A549 (cell line): ENCODE measurements around the gene NCOA7.

Source experiments
- CBX8 ChIP-seq: fragments of 200-600 bp; sonication (generic); IDR thresholded peaks from 2 replicates; pipeline ENCODE4 v1.6.1; 2016
- GATA3 ChIP-seq: IDR thresholded peaks from 2 replicates; pipeline ENCODE4 v1.6.1; 2012; ENCODE audit warnings: borderline replicate concordance
- MAFK ChIP-seq: fragments of 450-650 bp; IDR thresholded peaks from 2 replicates; pipeline ENCODE4 v1.6.1; 2014; ENCODE audit not compliant: partially characterized antibody
- POLR2A ChIP-seq: IDR thresholded peaks from 2 replicates; pipeline ENCODE4 v1.6.1; 2012; ENCODE audit warnings: mild to moderate bottlenecking, low read length
- TF ChIP-seq, protein P1 (sequence below): fragments of >200 bp; sonication (Bioruptor Twin); formaldehyde crosslinking; IDR thresholded peaks from 3 replicates; pipeline ENCODE4 v1.5.1; 2016
- TF ChIP-seq, protein P2 (sequence below): IDR thresholded peaks from 2 replicates; pipeline ENCODE4 v1.6.1; 2012
- TF ChIP-seq, protein P3 (sequence below): IDR thresholded peaks from 2 replicates; pipeline ENCODE4 v1.6.1; 2012
- TF ChIP-seq, protein P4 (sequence below): fragments of 200-600 bp; sonication (generic); IDR thresholded peaks from 2 replicates; pipeline ENCODE4 v1.6.1; 2016; ENCODE audit warnings: antibody characterized with exemption, mild to moderate bottlenecking, moderate library complexity
- TF ChIP-seq, protein P5 (sequence below): fragments of 250-450 bp; sonication (Bioruptor Pico); IDR thresholded peaks from 2 replicates; pipeline ENCODE4 v1.5.0; 2021; ENCODE audit warnings: mild to moderate bottlenecking, moderate library complexity, borderline replicate concordance

DNA sequence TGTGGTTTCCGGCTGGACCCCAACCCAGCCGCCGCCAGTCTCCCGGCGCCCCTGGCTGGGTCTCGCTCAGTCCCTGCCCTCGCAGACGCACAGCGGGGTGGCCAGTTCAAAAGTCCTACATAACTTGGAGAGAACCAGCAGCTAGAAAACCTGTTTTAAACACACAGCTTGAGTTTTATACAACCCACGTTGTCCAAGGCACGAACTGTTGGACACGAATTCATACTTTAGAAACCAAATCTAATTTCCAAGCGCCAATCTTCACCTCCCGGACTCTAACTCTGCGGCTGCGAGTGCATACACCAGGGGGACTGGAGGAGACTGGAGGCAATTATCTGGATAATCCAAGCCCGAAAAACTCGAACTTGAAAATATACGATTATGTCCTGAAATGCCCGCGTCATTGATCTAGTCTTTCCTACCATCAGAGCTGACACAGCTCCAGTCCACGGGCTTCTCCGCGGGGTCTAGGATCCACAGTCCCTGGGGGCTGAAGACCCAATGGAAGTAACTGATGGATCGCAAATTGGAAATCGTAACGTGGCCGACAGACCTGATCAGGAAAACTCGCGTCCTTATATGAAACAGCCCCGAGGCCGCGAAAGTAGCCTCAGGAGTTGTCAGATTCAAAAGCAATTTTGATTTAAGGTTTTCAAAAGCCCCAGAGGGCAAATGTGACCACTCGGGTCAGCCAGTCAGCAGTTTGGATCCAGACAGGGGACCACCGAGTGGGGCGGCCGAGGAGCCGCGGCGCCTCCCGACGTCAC lies 42.2 kb upstream of the NCOA7 start:
- TF ChIP-seq, protein P1, sequence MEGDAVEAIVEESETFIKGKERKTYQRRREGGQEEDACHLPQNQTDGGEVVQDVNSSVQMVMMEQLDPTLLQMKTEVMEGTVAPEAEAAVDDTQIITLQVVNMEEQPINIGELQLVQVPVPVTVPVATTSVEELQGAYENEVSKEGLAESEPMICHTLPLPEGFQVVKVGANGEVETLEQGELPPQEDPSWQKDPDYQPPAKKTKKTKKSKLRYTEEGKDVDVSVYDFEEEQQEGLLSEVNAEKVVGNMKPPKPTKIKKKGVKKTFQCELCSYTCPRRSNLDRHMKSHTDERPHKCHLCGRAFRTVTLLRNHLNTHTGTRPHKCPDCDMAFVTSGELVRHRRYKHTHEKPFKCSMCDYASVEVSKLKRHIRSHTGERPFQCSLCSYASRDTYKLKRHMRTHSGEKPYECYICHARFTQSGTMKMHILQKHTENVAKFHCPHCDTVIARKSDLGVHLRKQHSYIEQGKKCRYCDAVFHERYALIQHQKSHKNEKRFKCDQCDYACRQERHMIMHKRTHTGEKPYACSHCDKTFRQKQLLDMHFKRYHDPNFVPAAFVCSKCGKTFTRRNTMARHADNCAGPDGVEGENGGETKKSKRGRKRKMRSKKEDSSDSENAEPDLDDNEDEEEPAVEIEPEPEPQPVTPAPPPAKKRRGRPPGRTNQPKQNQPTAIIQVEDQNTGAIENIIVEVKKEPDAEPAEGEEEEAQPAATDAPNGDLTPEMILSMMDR = no peak
- TF ChIP-seq, protein P2, sequence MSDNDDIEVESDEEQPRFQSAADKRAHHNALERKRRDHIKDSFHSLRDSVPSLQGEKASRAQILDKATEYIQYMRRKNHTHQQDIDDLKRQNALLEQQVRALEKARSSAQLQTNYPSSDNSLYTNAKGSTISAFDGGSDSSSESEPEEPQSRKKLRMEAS = no peak
- TF ChIP-seq, protein P3, sequence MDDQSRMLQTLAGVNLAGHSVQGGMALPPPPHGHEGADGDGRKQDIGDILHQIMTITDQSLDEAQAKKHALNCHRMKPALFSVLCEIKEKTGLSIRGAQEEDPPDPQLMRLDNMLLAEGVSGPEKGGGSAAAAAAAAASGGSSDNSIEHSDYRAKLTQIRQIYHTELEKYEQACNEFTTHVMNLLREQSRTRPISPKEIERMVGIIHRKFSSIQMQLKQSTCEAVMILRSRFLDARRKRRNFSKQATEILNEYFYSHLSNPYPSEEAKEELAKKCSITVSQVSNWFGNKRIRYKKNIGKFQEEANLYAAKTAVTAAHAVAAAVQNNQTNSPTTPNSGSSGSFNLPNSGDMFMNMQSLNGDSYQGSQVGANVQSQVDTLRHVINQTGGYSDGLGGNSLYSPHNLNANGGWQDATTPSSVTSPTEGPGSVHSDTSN = no peak
- TF ChIP-seq POLR2A (no peak), MAFK (no peak), GATA3 (no peak), CBX8 (peak; percentile 86; the same call in 1 of the 2 replicates)
- TF ChIP-seq, protein P4, sequence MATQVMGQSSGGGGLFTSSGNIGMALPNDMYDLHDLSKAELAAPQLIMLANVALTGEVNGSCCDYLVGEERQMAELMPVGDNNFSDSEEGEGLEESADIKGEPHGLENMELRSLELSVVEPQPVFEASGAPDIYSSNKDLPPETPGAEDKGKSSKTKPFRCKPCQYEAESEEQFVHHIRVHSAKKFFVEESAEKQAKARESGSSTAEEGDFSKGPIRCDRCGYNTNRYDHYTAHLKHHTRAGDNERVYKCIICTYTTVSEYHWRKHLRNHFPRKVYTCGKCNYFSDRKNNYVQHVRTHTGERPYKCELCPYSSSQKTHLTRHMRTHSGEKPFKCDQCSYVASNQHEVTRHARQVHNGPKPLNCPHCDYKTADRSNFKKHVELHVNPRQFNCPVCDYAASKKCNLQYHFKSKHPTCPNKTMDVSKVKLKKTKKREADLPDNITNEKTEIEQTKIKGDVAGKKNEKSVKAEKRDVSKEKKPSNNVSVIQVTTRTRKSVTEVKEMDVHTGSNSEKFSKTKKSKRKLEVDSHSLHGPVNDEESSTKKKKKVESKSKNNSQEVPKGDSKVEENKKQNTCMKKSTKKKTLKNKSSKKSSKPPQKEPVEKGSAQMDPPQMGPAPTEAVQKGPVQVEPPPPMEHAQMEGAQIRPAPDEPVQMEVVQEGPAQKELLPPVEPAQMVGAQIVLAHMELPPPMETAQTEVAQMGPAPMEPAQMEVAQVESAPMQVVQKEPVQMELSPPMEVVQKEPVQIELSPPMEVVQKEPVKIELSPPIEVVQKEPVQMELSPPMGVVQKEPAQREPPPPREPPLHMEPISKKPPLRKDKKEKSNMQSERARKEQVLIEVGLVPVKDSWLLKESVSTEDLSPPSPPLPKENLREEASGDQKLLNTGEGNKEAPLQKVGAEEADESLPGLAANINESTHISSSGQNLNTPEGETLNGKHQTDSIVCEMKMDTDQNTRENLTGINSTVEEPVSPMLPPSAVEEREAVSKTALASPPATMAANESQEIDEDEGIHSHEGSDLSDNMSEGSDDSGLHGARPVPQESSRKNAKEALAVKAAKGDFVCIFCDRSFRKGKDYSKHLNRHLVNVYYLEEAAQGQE = no peak
- TF ChIP-seq, protein P5, sequence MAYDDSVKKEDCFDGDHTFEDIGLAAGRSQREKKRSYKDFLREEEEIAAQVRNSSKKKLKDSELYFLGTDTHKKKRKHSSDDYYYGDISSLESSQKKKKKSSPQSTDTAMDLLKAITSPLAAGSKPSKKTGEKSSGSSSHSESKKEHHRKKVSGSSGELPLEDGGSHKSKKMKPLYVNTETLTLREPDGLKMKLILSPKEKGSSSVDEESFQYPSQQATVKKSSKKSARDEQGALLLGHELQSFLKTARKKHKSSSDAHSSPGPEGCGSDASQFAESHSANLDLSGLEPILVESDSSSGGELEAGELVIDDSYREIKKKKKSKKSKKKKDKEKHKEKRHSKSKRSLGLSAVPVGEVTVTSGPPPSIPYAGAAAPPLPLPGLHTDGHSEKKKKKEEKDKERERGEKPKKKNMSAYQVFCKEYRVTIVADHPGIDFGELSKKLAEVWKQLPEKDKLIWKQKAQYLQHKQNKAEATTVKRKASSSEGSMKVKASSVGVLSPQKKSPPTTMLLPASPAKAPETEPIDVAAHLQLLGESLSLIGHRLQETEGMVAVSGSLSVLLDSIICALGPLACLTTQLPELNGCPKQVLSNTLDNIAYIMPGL (CRISPR knock-in tag) = no peak
